ENCODE measurements around the gene UMODL1. TPM values are rescaled to one million over a fixed set of nuclear protein-coding genes. Genes with fewer than 3 reads are reported as not detected.

The UMODL1 gene
- total and polyA plus RNA-seq, 2 donors: 1.4 to 1.7 TPM

DNA sequence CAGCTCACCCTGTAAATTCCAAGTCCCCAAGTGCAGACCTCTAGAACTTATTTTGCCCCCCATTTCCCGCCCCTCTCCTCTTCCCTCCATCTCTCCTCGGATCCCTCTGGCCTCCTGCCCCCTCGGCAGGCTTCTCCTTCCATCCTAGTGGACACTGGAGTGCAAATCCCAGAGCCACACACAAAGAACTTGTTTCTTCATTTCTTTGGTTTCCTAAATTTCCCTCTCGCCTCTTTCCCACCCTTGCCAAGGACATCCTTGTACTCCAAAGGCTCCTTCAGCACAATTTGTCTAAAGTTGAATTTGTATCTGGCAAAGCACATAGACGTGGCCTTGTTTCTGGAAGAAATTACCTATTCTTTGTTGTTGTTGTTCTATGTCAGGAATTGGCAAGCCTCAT is 17.5 kb downstream of the UMODL1 start:
- Histone ChIP-seq H3K36me3 (ENCODE audit: control insufficient read depth in 2 of 2, insufficient read depth in 2 of 2, low read length in 1 of 2) (no peaks in the 10 kb centered on the region), H3K9me3 (ENCODE audit: control insufficient read depth in 2 of 2, insufficient read depth in 1 of 2, low read length in 1 of 2) (no peaks in the 10 kb centered on the region), H3K27me3 (ENCODE audit: control insufficient read depth in 2 of 2, insufficient read depth in 1 of 2, low read length in 1 of 2) (no peaks in the 10 kb centered on the region), H3K4me3 (ENCODE audit: low read length in 2 of 2) (no peak overlapping the region), H3K27ac (ENCODE audit: low read depth in 1 of 2, low read length in 1 of 2) (peak overlapping the region in 1 of 2 donors; percentile 39), H3K4me1 (ENCODE audit: control insufficient read depth in 2 of 2, insufficient read depth in 2 of 2, low read length in 2 of 2) (peaks cover 0 to 45% of the 10 kb centered on the region in 2 donors)
- DNase-seq (ENCODE audit: low read depth in 6 of 9, low spot score in 9 of 9): no peak
- 94% methylated on average over 5 of the region's 5 CpGs for WGBS

- 42% methylated on average over 12 of the region's 12 CpGs for WGBS
- peak in 3 of 9 donors; percentile 33 to 79 (median 67) for DNase-seq (ENCODE audit: low read depth in 6 of 9, low spot score in 9 of 9)
- peak overlapping the region in 1 of 2 donors; percentile 39 for H3K27ac ChIP-seq (ENCODE audit: low read depth in 1 of 2, low read length in 1 of 2)
- no peaks in the 10 kb centered on the region for H3K27me3 ChIP-seq (ENCODE audit: control insufficient read depth in 2 of 2, insufficient read depth in 1 of 2, low read length in 1 of 2)
- peaks cover 0 to 2% of the 10 kb centered on the region in 2 donors for H3K9me3 ChIP-seq (ENCODE audit: control insufficient read depth in 2 of 2, insufficient read depth in 1 of 2, low read length in 1 of 2)
- H3K36me3 ChIP-seq (ENCODE audit: control insufficient read depth in 2 of 2, insufficient read depth in 2 of 2, low read length in 1 of 2): no peaks in the 10 kb centered on the region
- peaks cover 0 to 46% of the 10 kb centered on the region in 2 donors for H3K4me1 ChIP-seq (ENCODE audit: control insufficient read depth in 2 of 2, insufficient read depth in 2 of 2, low read length in 2 of 2)
- no peak overlapping the region for H3K4me3 ChIP-seq (ENCODE audit: low read length in 2 of 2)
Measured at GRCh38 chr21:42089093-42089631, 18.0 kb downstream of the UMODL1 start.

- Histone ChIP-seq H3K4me3 (ENCODE audit: low read length in 2 of 2) (no peak overlapping the region), H3K27ac (ENCODE audit: low read depth in 1 of 2, low read length in 1 of 2) (no peak overlapping the region), H3K9me3 (ENCODE audit: control insufficient read depth in 2 of 2, insufficient read depth in 1 of 2, low read length in 1 of 2) (peaks cover 0 to 8% of the 10 kb centered on the region in 2 donors), H3K4me1 (ENCODE audit: control insufficient read depth in 2 of 2, insufficient read depth in 2 of 2, low read length in 2 of 2) (peaks cover 0 to 46% of the 10 kb centered on the region in 2 donors), H3K36me3 (ENCODE audit: control insufficient read depth in 2 of 2, insufficient read depth in 2 of 2, low read length in 1 of 2) (no peaks in the 10 kb centered on the region), H3K27me3 (ENCODE audit: control insufficient read depth in 2 of 2, insufficient read depth in 1 of 2, low read length in 1 of 2) (no peaks in the 10 kb centered on the region)
- no peak for DNase-seq (ENCODE audit: low read depth in 6 of 9, low spot score in 9 of 9)
- WGBS: 93% methylated on average over 21 of the region's 21 CpGs
Measured at GRCh38 chr21:42089665-42090310, 18.7 kb downstream of the UMODL1 start.

GRCh38 chr21:42091899-42092508 is 20.9 kb downstream of the UMODL1 start:
- H3K4me3 ChIP-seq (ENCODE audit: low read length in 2 of 2): no peak overlapping the region
- 85% methylated on average over 14 of the region's 14 CpGs for WGBS
- peaks cover 0 to 37% of the 10 kb centered on the region in 2 donors for H3K4me1 ChIP-seq (ENCODE audit: control insufficient read depth in 2 of 2, insufficient read depth in 2 of 2, low read length in 2 of 2)
- H3K36me3 ChIP-seq (ENCODE audit: control insufficient read depth in 2 of 2, insufficient read depth in 2 of 2, low read length in 1 of 2): no peaks in the 10 kb centered on the region
- H3K27me3 ChIP-seq (ENCODE audit: control insufficient read depth in 2 of 2, insufficient read depth in 1 of 2, low read length in 1 of 2): no peaks in the 10 kb centered on the region
- no peak overlapping the region for H3K27ac ChIP-seq (ENCODE audit: low read depth in 1 of 2, low read length in 1 of 2)
- DNase-seq (ENCODE audit: low read depth in 6 of 9, low spot score in 9 of 9): no peak
- peaks cover 0 to 13% of the 10 kb centered on the region in 2 donors for H3K9me3 ChIP-seq (ENCODE audit: control insufficient read depth in 2 of 2, insufficient read depth in 1 of 2, low read length in 1 of 2)

DNA sequence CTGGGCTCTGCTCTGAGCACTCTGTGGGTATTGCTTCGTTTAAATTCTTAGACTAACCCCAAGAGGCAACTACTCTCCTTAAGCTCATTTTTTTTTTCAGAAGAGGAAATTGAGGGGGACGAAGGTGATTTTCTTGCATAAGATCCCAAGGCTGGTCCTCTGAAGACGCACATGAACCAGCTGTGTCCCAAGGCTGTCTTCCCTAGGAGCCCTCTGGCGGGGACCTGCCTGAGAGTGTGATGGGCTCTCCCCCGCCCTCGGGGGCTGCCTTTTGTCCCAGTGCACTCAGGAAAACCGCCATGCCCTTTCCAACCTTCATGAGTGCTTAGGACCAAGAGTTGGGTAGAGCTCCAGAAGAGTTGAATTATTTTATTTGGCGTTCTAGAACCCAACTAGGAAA is 21.7 kb downstream of the UMODL1 start:
- Histone ChIP-seq H3K27ac (ENCODE audit: low read depth in 1 of 2, low read length in 1 of 2) (no peak overlapping the region), H3K36me3 (ENCODE audit: control insufficient read depth in 2 of 2, insufficient read depth in 2 of 2, low read length in 1 of 2) (no peaks in the 10 kb centered on the region), H3K4me3 (ENCODE audit: low read length in 2 of 2) (no peak overlapping the region), H3K9me3 (ENCODE audit: control insufficient read depth in 2 of 2, insufficient read depth in 1 of 2, low read length in 1 of 2) (peaks cover 0 to 13% of the 10 kb centered on the region in 2 donors), H3K27me3 (ENCODE audit: control insufficient read depth in 2 of 2, insufficient read depth in 1 of 2, low read length in 1 of 2) (no peaks in the 10 kb centered on the region), H3K4me1 (ENCODE audit: control insufficient read depth in 2 of 2, insufficient read depth in 2 of 2, low read length in 2 of 2) (peaks cover 0 to 30% of the 10 kb centered on the region in 2 donors)
- 86% methylated on average over 8 of the region's 8 CpGs for WGBS
- no peak for DNase-seq (ENCODE audit: low read depth in 6 of 9, low spot score in 9 of 9)

DNA sequence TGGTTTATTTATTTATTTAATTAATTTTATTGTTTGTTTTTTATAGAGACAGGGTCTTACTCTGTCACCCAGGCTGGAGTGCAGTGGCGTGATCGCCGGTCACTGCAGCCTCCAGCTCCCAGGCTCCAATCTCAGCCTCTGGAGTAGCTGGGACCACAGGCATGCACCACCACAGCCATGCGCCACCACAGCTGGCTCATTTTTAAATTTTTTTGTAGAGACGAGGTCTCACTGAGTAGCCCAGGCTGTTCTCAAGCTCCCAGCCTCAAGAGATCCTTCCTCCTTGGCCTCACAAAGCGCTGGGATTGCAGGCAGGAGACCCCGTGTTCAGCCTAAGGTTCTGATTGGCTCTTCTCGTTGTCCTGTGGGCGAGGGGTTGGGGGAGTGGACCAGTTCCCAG is 22.1 kb downstream of the UMODL1 start:
- H3K4me3 ChIP-seq (ENCODE audit: low read length in 2 of 2): no peak overlapping the region
- 97% methylated on average over 9 of the region's 9 CpGs for WGBS
- H3K36me3 ChIP-seq (ENCODE audit: control insufficient read depth in 2 of 2, insufficient read depth in 2 of 2, low read length in 1 of 2): no peaks in the 10 kb centered on the region
- H3K27ac ChIP-seq (ENCODE audit: low read depth in 1 of 2, low read length in 1 of 2): no peak overlapping the region
- DNase-seq (ENCODE audit: low read depth in 6 of 9, low spot score in 9 of 9): no peak
- peaks cover 0 to 27% of the 10 kb centered on the region in 2 donors for H3K4me1 ChIP-seq (ENCODE audit: control insufficient read depth in 2 of 2, insufficient read depth in 2 of 2, low read length in 2 of 2)
- peaks cover 0 to 13% of the 10 kb centered on the region in 2 donors for H3K9me3 ChIP-seq (ENCODE audit: control insufficient read depth in 2 of 2, insufficient read depth in 1 of 2, low read length in 1 of 2)
- no peaks in the 10 kb centered on the region for H3K27me3 ChIP-seq (ENCODE audit: control insufficient read depth in 2 of 2, insufficient read depth in 1 of 2, low read length in 1 of 2)

GRCh38 chr21:42093991-42094421 is 22.9 kb downstream of the UMODL1 start:
- no peak overlapping the region for H3K27ac ChIP-seq (ENCODE audit: low read depth in 1 of 2, low read length in 1 of 2)
- DNase-seq (ENCODE audit: low read depth in 6 of 9, low spot score in 9 of 9): no peak
- 94% methylated on average over 15 of the region's 15 CpGs for WGBS
- no peaks in the 10 kb centered on the region for H3K27me3 ChIP-seq (ENCODE audit: control insufficient read depth in 2 of 2, insufficient read depth in 1 of 2, low read length in 1 of 2)
- peaks cover 0 to 19% of the 10 kb centered on the region in 2 donors for H3K4me1 ChIP-seq (ENCODE audit: control insufficient read depth in 2 of 2, insufficient read depth in 2 of 2, low read length in 2 of 2)
- no peaks in the 10 kb centered on the region for H3K36me3 ChIP-seq (ENCODE audit: control insufficient read depth in 2 of 2, insufficient read depth in 2 of 2, low read length in 1 of 2)
- H3K9me3 ChIP-seq (ENCODE audit: control insufficient read depth in 2 of 2, insufficient read depth in 1 of 2, low read length in 1 of 2): peaks cover 0 to 13% of the 10 kb centered on the region in 2 donors
- H3K4me3 ChIP-seq (ENCODE audit: low read length in 2 of 2): no peak overlapping the region

DNA sequence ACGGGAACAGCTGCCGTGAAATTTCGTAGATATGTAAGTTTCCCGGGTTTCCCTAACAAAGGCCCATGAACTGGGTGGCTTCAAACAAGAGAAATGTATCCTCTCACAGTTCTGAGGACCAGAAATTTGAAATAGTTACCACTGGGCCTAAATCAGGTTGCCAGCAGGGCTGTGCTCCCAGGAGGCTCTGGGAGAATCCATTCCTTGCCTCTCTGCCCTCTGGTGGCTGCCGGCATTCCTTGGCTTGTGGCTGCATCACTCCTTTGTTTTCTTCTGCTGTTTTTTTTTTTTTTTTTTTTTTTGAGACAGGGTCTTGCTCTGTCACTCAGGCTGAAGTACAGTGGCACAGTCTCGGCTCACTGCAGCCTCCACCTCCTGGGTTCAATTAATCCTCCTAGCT is 23.7 kb downstream of the UMODL1 start:
- Histone ChIP-seq H3K36me3 (ENCODE audit: control insufficient read depth in 2 of 2, insufficient read depth in 2 of 2, low read length in 1 of 2) (no peaks in the 10 kb centered on the region), H3K9me3 (ENCODE audit: control insufficient read depth in 2 of 2, insufficient read depth in 1 of 2, low read length in 1 of 2) (peaks cover 0 to 13% of the 10 kb centered on the region in 2 donors), H3K4me3 (ENCODE audit: low read length in 2 of 2) (no peak overlapping the region), H3K4me1 (ENCODE audit: control insufficient read depth in 2 of 2, insufficient read depth in 2 of 2, low read length in 2 of 2) (peaks cover 0 to 11% of the 10 kb centered on the region in 2 donors), H3K27me3 (ENCODE audit: control insufficient read depth in 2 of 2, insufficient read depth in 1 of 2, low read length in 1 of 2) (no peaks in the 10 kb centered on the region), H3K27ac (ENCODE audit: low read depth in 1 of 2, low read length in 1 of 2) (no peak overlapping the region)
- WGBS: 98% methylated on average over 6 of the region's 6 CpGs
- no peak for DNase-seq (ENCODE audit: low read depth in 6 of 9, low spot score in 9 of 9)

DNA sequence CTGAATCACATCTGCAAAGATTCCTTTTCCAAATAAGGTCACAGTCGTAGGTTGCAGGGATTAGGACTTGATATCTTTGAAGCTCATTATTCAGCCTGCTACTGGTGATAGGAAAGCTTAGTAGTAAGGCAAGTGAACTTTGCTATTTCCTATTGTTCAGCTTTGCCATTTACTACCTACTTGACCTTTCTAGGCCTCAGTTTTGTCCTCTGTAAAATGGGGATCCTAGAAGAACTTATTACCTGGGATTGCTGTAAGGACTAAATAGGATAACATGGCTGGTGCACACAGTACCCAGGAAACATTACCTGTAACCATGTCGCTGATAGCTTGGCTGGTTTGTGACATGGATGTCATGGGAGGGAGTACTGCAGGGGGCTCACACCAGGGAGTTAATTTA is 24.5 kb downstream of the UMODL1 start:
- no peak for DNase-seq (ENCODE audit: low read depth in 6 of 9, low spot score in 9 of 9)
- Histone ChIP-seq H3K4me1 (ENCODE audit: control insufficient read depth in 2 of 2, insufficient read depth in 2 of 2, low read length in 2 of 2) (peaks cover 0 to 6% of the 10 kb centered on the region in 2 donors), H3K27ac (ENCODE audit: low read depth in 1 of 2, low read length in 1 of 2) (no peak overlapping the region), H3K36me3 (ENCODE audit: control insufficient read depth in 2 of 2, insufficient read depth in 2 of 2, low read length in 1 of 2) (no peaks in the 10 kb centered on the region), H3K27me3 (ENCODE audit: control insufficient read depth in 2 of 2, insufficient read depth in 1 of 2, low read length in 1 of 2) (no peaks in the 10 kb centered on the region), H3K9me3 (ENCODE audit: control insufficient read depth in 2 of 2, insufficient read depth in 1 of 2, low read length in 1 of 2) (peaks cover 0 to 13% of the 10 kb centered on the region in 2 donors), H3K4me3 (ENCODE audit: low read length in 2 of 2) (no peak overlapping the region)
- 98% methylated on average over 2 of the region's 2 CpGs for WGBS
